Endothelial cell (in vitro differentiated cells): ENCODE measurements around the gene WNT7B. TPM values are rescaled to one million over a fixed set of nuclear protein-coding genes. Genes with fewer than 3 reads are reported as not detected.

Experiments
- DNase-seq: peaks from one replicate; pipeline ENCODE4 v3.0.0; 2021; ENCODE audit warnings: low spot score
- H3K27ac Mint-ChIP-seq: one replicate; pipeline ENCODE4 v1.8.0; 2021; ENCODE audit warnings: mixed read lengths, inconsistent platforms; ENCODE audit not compliant: unreplicated experiment
- H3K27me3 Mint-ChIP-seq: one replicate; pipeline ENCODE4 v1.8.0; 2021; ENCODE audit warnings: mild to moderate bottlenecking, moderate library complexity, mixed read lengths, inconsistent platforms; ENCODE audit not compliant: unreplicated experiment
- H3K36me3 Mint-ChIP-seq: one replicate; pipeline ENCODE4 v1.8.0; 2021; ENCODE audit warnings: mild to moderate bottlenecking, low read depth, mixed read lengths, inconsistent platforms; ENCODE audit not compliant: unreplicated experiment
- H3K4me1 Mint-ChIP-seq: one replicate; pipeline ENCODE4 v1.8.0; 2021; ENCODE audit warnings: mild to moderate bottlenecking, mixed read lengths, inconsistent platforms; ENCODE audit not compliant: unreplicated experiment
- H3K4me3 Mint-ChIP-seq: one replicate; pipeline ENCODE4 v1.8.0; 2021; ENCODE audit warnings: mild to moderate bottlenecking, mixed read lengths, inconsistent platforms; ENCODE audit not compliant: unreplicated experiment
- H3K9me3 Mint-ChIP-seq: one replicate; pipeline ENCODE4 v1.8.0; 2021; ENCODE audit warnings: mixed read lengths, inconsistent platforms; ENCODE audit not compliant: unreplicated experiment
- long read RNA-seq: library from polyadenylated mRNA; unstranded; transcript quantifications from one replicate; pipeline ENCODE4 v2.0.0, GENCODE V29; 2020; ENCODE audit not compliant: unreplicated experiment
- total RNA-seq: library from RNA; stranded (reverse); fragmentation: NEBNext Ultra II Directional; extraction: Animal tissue kit (Norgen Biotek cat#: 25700); gene quantifications from one replicate; pipeline ENCODE4 v1.2.1, GENCODE V29; 2021; ENCODE audit not compliant: unreplicated experiment
- TF ChIP-seq, protein P1 (sequence below): fragments of 200-600 bp; sonication (generic); IDR thresholded peaks from one replicate; pipeline ENCODE4 v1.5.0; 2021; ENCODE audit warnings: antibody characterized with exemption; ENCODE audit not compliant: unreplicated experiment

WNT7B gene
- total RNA-seq: not detected
- long read RNA-seq: 0 reads

DNA sequence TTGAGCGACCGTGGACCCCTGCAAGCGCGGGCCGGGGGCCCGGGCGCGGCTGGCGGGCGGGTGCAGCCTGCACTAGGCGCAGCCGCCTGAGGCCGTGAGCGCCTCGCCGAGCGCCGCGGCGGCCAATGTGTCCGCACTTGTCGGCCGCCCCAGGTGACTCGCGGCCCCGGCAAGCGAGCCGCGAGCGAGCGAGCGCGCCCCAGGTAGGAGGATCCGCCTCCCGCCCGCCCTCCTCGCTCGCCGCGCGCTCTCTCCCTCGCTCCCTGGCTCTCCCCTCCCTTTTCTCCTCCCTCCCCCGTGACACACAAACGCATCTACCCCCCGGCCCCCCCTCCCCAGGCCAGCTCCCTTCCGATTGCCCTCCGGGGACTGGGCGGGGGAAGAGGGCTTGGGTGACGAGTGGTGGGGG lies at the start of gene WNT7B:
TSS of gene WNT7B (minus strand) at position 160 of the 409 bp plus-strand sequence. CDS start 408 bp downstream, outside the sequence.
- Mint-ChIP-seq H3K27ac (no peak within 1 kb of the TSS), H3K4me1 (peaks cover 4% of the 10 kb centered on the region), H3K4me3 (no peak within 1 kb of the TSS), H3K27me3 (peaks cover 21% of the 10 kb centered on the region), H3K36me3 (no peaks in the 10 kb centered on the region), H3K9me3 (no peaks in the 10 kb centered on the region)
- TF ChIP-seq, protein P1, sequence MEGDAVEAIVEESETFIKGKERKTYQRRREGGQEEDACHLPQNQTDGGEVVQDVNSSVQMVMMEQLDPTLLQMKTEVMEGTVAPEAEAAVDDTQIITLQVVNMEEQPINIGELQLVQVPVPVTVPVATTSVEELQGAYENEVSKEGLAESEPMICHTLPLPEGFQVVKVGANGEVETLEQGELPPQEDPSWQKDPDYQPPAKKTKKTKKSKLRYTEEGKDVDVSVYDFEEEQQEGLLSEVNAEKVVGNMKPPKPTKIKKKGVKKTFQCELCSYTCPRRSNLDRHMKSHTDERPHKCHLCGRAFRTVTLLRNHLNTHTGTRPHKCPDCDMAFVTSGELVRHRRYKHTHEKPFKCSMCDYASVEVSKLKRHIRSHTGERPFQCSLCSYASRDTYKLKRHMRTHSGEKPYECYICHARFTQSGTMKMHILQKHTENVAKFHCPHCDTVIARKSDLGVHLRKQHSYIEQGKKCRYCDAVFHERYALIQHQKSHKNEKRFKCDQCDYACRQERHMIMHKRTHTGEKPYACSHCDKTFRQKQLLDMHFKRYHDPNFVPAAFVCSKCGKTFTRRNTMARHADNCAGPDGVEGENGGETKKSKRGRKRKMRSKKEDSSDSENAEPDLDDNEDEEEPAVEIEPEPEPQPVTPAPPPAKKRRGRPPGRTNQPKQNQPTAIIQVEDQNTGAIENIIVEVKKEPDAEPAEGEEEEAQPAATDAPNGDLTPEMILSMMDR: no peak
- DNase-seq: no peak

DNA sequence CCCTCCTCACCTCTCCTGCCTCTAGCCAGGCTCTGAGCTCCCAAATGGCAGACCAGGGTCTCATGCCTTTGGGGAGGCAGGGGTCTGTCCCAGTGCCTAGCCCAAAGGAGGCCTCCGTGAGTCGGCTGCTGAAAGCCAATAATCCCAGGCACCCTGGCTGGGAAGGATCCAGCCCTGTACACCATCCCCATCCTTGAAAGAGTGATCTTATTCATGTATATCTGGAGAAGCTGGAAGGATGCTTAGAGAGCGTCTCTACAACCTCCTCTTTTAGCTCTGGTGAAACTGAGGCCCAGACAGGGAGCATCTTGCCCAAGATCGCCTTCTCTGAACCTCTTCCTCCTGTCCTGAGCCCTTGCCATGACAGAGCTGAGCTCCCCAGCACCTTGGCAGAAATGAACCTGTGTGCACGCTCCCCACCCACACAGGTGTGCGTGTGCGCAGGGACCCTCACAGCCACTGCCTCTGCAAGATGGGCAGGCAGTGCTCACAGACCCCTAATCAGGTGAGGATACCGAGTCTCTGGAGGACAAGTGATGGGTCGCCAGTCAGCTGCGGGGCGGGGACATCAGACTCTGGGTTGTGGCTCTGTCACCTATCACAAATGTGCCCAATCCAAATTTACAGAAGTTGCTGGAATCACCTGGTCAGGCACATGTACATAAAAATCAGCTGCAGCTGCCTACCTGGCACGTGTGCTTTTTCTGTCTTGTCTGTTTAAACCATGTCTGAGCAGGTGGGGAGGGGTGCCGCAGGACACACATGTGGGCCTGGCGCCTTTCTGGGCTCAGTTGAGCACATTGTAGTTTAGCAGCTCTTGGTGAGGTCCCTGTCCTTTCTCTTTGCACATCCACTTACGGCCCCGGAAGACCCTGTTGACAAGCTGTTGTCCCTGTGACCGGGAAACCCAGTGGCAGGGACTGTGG lies 49.3 kb upstream of the WNT7B start:
- Mint-ChIP-seq H3K4me1 (peaks cover 17% of the 10 kb centered on the region), H3K27me3 (peaks cover 25% of the 10 kb centered on the region), H3K9me3 (no peaks in the 10 kb centered on the region), H3K4me3 (peak overlapping the region; percentile 85), H3K36me3 (no peaks in the 10 kb centered on the region), H3K27ac (peak overlapping the region; percentile 74)
- no peak for DNase-seq
- TF ChIP-seq, protein P1: no peak

DNA sequence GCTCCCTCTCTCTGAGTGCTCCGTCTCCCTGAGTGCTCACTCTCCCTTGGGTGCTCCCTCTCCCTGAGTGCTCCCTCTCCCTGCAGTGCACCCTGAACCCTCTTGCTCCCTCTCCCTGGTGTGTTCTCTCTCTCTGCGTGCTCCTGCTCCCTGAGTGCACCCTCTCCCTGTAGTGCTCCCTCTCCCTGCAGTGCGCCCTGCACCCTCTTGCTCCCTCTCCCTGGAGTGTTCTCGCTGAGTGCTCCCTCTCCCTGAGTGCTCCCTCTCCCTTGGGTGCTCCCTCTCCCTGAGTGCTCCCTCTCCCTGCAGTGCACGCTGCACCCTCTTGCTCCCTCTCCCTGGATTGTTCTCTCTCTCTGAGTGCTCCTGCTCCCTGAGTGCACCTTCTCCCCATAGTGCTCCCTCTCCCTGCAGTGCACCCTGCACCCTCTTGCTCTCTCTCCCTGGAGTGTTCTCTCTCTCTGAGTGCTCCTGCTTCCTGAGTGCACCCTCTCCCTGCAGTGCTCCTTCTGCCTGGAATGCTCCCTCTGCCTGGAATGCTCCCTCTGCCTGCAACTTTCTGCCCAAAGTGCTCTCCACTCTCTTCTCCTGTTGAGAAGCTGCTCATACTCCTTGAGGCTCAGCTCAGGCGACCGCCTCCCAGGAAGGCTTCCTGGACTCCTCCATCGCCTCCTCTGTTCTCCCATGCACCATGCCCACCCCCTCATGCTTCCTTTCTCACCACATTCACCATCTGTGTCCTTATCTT lies 48.4 kb upstream of the WNT7B start:
- TF ChIP-seq, protein P1: no peak
- no peak overlapping the region for H3K27ac Mint-ChIP-seq
- H3K36me3 Mint-ChIP-seq: no peaks in the 10 kb centered on the region
- H3K4me1 Mint-ChIP-seq: peaks cover 17% of the 10 kb centered on the region
- no peaks in the 10 kb centered on the region for H3K9me3 Mint-ChIP-seq
- H3K27me3 Mint-ChIP-seq: peaks cover 27% of the 10 kb centered on the region
- no peak for DNase-seq
- no peak overlapping the region for H3K4me3 Mint-ChIP-seq

DNA sequence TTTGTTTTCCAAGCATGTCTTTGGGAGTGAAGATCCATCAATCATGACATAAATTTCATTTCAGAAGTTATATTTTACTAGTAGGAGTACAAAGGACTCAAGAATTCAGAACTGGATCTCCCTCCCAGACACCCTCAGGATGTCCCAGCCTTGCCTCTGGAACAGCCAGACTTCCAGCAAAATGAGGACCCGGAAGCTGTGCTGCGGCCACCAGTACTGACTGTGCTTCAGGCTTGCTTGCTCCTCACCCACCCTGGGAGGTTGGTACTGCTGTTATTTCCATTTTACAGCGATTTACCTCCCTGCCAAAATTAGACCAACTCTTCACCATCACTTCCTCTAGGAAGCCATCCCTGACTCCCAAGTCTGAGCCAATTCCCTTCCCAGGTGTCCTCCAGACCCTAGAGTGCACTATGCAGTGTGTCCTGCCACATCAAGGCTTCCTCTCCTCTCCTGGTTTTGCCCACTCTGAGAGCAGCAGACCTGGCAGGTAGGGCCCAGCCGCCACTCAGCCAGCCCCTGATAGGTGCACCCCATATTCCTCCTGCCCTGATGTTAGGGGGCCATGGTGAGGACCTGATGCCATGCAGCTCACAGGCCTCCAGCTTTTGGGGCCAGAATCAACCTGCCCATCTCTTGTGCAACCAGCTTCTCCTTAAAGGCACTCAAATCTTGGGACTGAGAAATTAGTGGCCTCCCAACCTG lies 47.3 kb upstream of the WNT7B start:
- Mint-ChIP-seq H3K9me3 (no peaks in the 10 kb centered on the region), H3K4me1 (peaks cover 17% of the 10 kb centered on the region), H3K36me3 (no peaks in the 10 kb centered on the region), H3K4me3 (no peak overlapping the region), H3K27ac (no peak overlapping the region), H3K27me3 (peaks cover 27% of the 10 kb centered on the region)
- TF ChIP-seq, protein P1: no peak
- DNase-seq: no peak
